SKM-1 (cell line): Measurements from ENCODE around the gene B4GALT6.
"Not testable (repeated sequence)": the region's sequence is repeated elsewhere in the genome, so short reads cannot be mapped to it uniquely, and the experiment has no call there.

Source experiments
- DNase-seq: peaks from one replicate; lab custom pipeline; 2025; ENCODE audit not compliant: unreplicated experiment; lab: John Stamatoyannopoulos, UW

The B4GALT6 gene

DNA sequence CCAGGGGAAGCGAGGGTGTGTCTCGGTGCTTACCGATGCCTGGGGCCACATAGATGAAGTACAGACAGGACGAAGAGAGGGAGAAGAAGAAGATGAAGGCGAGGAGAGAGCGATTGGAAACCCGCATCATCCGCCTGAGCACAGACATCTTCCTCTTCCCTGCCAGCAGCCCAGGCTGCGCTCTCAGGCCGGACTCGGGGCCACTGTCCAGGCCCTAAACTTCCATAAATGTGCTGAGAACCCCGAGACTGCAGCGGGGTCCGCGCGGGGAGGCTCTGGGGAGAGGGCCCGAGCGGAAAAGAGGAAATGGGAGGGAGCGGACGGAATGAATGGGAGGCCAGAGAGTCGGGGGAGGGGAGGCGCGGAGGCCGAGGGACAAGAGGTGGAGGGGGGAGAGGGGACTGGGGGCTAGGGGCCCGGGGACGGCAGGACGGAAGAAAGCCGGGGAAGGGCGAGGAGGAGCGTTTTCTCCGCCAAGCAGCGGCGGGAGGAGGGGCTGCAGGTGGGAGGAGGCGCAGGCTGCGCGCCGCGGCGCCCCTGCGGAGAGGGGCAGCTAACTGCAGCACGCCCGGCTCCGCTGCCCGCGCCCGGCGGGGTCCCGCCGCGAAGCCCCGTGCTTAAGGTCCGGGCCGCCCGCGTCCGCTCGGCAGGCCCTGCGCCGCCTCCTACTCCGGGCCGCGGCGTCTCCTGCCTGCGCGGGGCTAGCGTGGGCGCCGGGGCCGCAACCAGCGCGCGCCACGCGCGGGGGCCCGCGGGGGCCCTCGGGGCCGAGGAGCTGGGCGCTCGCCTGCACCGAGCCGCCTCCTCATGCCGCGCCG is at the start of gene B4GALT6:
B4GALT6 (minus strand) TSS at position 303 of the 818 bp plus-strand sequence; CDS start at position 148, 155 bp downstream.
- peak; percentile 35 for DNase-seq

GRCh38 chr18:31731628-31732027 is 47.2 kb upstream of the B4GALT6 start:
- DNase-seq, result no peak

GRCh38 chr18:31729196-31729595 is 44.8 kb upstream of the B4GALT6 start:
- DNase-seq, result not testable (repeated sequence)

DNA sequence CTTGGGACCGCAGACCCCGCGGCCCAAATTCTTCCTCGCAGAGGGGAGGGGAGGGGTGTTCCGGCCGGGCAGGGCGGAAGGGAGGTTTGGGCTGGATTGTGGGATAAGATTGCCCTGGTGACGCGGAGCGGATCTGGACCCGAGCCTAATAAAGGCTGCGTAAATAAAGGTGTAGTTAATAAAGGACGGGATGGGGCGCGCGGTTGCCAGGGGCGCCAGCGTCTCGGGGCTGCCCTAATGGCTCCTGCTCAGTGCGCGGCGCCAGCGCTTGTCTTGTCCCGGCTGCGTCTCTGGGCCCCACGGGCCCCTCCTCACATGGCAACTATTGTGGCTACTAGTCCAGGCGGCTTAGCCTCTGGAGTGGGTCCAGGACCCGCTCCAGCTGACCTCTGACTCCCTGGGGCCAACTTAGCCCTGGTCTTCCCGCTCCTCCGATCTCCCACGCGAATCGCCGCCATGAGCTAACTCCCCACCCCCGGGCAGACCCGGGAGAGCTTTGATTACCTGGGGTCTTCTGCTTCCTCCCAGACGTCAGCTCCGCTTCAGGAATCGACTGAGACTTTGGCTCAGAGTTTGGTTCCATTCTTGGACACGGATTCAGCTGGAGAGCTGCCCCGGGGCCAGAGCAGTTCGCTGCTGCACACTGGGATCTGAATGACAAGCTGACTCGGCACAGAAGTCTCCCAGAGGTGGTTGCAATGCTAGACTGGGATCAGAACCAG is 39.8 kb upstream of the B4GALT6 start:
- DNase-seq, result no peak

- no peak for DNase-seq
These were observed 39.2 kb upstream of the B4GALT6 start for GRCh38 chr18:31723639-31723989.

DNA sequence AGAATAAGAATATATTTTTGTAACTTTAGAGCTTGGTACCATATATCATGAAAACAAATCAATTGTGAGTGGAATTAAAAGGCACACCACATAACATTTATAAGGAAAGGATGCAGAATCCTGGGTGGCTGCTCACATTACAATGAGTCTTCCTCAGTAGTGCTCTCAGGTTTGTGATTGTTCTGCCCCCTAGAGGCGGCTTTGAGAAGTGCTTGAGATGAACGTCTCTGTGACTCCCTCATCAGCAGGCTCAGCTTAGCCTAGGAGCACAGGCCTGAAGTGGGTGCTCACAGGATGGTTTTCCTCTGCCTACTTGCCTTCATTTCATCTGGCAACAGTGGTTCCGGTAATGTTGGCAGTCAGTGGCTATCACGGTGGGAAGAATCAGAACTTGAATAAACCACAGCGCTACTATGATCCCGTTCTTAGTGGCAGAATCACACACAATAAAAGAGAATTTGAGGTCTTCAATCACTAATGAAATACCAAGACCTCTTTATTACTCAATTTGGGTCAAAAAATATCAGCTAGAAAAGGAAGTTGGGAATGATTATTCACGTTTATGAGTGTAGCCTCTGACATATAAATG is 38.1 kb upstream of the B4GALT6 start:
- DNase-seq, result peak; percentile 41

DNA sequence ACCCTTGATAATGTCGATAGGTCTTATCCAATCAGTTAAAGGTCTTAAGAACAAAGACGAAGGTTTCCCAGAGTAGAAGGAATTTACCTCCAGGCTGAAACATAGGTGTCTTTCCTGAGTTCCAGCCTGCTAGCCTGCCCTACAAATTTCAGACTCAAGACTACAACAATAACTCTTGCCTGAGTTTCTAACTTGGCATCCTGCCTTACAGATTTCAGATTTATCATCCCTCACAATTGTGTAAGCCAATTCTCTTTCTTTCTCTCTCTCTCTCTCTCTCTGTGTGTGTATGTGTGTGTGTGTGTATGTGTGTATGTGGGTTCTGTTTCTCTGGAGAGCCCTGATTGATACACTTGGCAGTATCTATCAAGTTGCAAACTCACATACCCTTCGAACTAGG is 37.2 kb upstream of the B4GALT6 start:
- no peak for DNase-seq

- no peak for DNase-seq
These were observed 36.5 kb upstream of the B4GALT6 start for GRCh38 chr18:31720867-31721266.

GRCh38 chr18:31719363-31720006 is 35.1 kb upstream of the B4GALT6 start:
- DNase-seq, result no peak

DNA sequence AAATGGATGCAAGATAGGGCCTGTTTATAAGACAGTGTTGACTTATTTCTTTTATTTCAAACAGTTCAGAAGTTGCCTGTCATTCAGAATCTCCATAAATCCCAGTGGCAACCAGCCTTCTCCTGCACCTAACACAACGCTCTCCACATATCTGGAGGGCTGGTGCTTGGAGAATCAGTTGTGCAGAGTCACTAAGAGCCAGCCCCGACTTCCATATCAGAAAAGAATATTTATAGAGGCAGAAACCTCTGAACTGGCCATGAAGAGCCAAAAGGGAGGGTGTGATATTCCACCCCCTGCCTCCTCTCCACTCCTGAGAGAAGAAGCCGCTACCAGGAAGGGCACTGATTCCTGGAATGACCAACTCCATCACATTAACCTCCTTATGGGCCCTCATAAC is 34.0 kb upstream of the B4GALT6 start:
- DNase-seq, result no peak

- no peak for DNase-seq
These were observed 32.0 kb upstream of the B4GALT6 start for GRCh38 chr18:31716362-31716761.

DNA sequence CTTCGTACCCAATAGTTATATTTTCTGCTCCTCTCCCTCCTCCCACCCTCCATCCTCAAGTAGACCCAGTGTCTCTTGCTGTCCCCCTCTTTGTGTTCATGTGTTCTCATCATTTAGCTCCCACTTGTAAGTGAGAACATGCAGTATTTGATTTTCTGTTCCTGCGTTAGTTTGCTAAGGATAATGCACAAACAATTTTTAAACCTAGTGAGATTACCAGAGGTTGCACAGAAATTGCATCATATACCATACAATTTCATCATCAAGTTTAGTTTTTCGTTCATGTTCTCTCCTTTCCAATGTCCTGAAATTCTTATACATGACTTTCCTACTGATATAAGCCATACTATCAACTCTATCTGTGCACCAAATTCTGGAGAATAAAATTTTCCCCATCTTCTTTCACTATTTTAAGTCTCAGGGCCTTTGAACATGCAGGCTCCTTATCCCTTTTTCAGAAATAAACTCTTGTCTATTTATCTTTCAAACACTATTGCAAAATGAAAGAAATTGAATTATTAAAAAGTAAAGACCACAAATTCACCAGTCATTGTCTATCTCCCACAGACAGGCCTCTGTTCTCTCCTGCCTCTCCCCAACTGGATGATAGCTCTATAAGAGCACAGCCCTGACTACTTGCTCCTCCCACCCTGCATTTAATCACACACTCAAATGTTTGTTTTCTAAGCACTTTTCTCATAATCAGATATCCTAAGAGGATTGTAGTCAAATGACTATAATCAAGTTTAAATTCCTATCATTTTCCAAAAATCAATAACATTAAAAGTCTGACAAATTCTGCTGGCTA is 27.2 kb upstream of the B4GALT6 start:
- DNase-seq, result no peak

- peak; percentile 11 for DNase-seq
These were observed 26.4 kb upstream of the B4GALT6 start for GRCh38 chr18:31710826-31711225.

GRCh38 chr18:31707815-31708214 is 23.4 kb upstream of the B4GALT6 start:
- no peak for DNase-seq

- no peak for DNase-seq
These were observed 18.1 kb upstream of the B4GALT6 start for GRCh38 chr18:31702449-31702848.

DNA sequence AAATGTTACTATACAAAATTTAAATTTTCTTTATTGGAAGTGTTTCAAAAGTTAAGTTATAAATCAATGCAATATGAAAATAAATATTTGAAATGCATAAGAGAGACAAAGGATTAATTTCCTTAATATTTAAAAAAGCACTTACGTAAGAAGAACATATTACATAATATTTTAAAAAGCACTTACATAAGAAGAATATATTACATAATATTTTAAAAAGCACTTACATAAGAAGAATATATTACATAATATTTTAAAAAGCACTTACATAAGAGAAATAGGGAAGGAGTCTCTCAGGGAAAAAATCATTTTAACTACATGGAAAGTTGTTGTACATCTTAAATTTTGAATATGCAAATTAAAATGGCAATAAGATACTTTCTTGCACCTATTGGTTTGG is 17.4 kb upstream of the B4GALT6 start:
- DNase-seq, result no peak

DNA sequence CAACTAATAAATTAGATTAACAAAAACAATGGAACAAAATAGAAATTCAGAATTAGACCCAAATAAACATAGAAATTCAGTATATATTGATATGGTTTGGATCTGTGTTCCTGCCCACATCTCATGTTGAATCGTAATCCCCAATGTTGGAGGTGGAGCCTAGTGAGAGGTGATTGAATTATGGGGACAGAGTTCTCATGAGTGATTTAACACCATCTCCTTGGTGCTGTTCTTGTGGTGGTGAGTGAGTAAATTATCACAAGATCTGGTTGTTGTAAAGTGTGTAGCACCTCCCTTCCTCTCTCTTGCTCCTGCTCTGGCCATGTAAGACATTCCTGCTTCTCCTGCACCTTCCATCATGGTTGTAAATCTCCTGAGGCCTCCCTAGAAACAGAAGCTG is 16.6 kb upstream of the B4GALT6 start:
- DNase-seq, result no peak

DNA sequence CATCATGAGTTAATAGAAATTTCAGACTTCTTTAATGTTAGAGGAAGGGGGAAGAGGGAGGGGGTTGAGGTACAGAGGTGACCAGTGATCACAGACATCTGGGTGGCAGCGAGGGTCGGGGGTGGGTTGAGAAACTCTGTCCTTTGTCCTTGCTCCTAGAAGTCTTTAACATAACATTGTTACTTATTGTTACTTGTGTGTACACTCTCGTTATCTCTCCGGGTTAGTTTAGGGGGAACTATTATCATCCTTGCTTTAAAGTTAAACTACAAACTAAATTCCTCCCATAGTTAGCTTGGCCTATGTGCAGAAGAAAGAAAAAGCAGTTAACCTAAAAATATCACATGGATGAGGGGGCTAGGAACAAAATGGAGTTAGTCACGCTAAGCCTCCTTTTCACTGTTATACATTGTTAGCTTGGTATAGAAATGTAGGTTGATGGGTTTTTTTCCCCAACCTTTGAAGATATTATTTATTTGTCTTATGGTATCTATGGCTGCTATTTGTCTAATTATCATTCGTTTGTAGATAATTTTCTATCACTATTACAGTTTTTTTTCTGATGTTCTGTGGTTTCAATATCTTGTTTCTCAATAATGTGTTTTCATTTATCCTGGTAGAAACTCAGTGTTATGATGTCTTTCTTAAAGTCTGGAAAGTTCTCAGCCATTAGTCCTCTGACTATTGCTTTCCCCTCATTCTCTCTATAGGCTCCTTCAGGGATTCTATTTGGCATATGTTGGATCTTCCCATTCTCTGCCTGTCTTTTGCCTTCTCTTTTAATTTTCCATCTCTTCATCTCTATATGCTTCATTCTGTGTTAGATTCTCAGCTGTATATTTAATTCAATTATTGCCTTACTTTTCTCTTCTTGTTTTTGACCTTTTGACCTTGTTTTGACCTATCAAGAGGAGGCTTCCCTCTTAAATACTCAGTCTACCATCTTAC is 13.2 kb upstream of the B4GALT6 start:
- DNase-seq, result no peak

DNA sequence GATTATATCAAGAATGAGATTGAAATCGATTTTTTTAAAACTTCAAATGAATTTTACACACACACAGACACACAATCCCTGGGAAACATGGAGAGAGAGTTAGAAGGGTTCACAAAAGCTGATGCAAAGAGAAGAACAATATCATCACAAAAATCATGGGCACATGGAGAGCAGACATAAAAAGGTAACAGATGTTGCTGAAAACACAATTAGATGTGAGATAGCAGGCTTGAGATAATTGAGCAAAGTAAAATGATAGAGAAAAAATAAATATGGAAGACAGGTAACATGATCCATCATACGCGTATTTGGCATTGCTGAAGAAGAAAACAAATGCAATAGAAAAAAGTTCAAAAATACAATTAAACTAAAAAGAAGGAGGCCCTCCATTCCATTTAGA is 11.6 kb upstream of the B4GALT6 start:
- DNase-seq, result no peak

DNA sequence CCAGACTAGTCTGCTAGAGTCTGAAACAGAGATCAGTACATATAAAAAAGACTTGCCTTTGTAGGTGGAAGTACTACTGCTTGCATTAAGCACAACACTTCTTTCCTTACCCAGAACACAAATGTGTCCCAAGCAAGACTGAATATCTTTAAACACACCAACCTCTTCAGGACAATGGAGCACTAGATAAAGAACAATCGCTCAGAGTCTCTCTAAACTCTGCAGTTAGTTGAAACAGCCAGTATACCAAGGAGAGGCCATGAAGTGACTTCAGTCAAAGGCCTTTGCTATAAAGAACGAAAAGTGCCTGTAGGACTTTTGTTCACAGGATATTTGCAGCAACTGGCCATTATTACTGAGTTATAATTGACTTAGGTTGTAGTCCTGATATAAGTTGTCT is 9.9 kb upstream of the B4GALT6 start:
- DNase-seq, result no peak
